OCI-M2 (cell line): Measurements from ENCODE around the gene COPS8.

ENCODE experiments used
- DNase-seq: peaks from one replicate; lab custom pipeline; 2025; ENCODE audit not compliant: unreplicated experiment; lab: John Stamatoyannopoulos, UW

COPS8 gene

GRCh38 chr2:237097911-237098702 is 12.4 kb downstream of the COPS8 start:
- DNase-seq: no peak

GRCh38 chr2:237099804-237100203 is 14.1 kb downstream of the COPS8 start:
- DNase-seq: no peak

- DNase-seq: no peak
These were observed 15.7 kb downstream of the COPS8 start for GRCh38 chr2:237101118-237101979.

- DNase-seq: no peak
These were observed 16.7 kb downstream of the COPS8 start for GRCh38 chr2:237102428-237102827.

- DNase-seq: no peak
These were observed 23.8 kb downstream of the COPS8 start for GRCh38 chr2:237109421-237109934.

- no peak for DNase-seq
These were observed 27.5 kb downstream of the COPS8 start for GRCh38 chr2:237113026-237113795.

- no peak for DNase-seq
These were observed 30.2 kb downstream of the COPS8 start for GRCh38 chr2:237115870-237116269.

GRCh38 chr2:237116431-237116830 is 30.7 kb downstream of the COPS8 start:
- no peak for DNase-seq

GRCh38 chr2:237118025-237118424 is 32.3 kb downstream of the COPS8 start:
- DNase-seq: no peak

- DNase-seq: no peak
These were observed 33.0 kb downstream of the COPS8 start for GRCh38 chr2:237118561-237119155.

- no peak for DNase-seq
These were observed 35.2 kb downstream of the COPS8 start for GRCh38 chr2:237120916-237121315.

- DNase-seq: no peak
These were observed 35.6 kb downstream of the COPS8 start for GRCh38 chr2:237121321-237121720.

GRCh38 chr2:237122214-237122666 is 36.6 kb downstream of the COPS8 start:
- no peak for DNase-seq

GRCh38 chr2:237124820-237125219 is 39.1 kb downstream of the COPS8 start:
- no peak for DNase-seq

- no peak for DNase-seq
These were observed 40.3 kb downstream of the COPS8 start for GRCh38 chr2:237125967-237126366.

GRCh38 chr2:237126519-237127174 is 41.0 kb downstream of the COPS8 start:
- DNase-seq: no peak

- no peak for DNase-seq
These were observed 42.5 kb downstream of the COPS8 start for GRCh38 chr2:237128026-237128703.

- no peak for DNase-seq
These were observed 43.3 kb downstream of the COPS8 start for GRCh38 chr2:237128845-237129592.
